Activated CD8-positive, alpha-beta memory T cell treated with anti-CD3 and anti-CD28 coated beads, Interleukin-2, amount 50 U/mL, for 24 hours (primary cell): ENCODE data around the gene RELN.

Experiments used
- DNase-seq: peaks from one replicate; pipeline ENCODE4 v3.0.0-alpha.2; 2020; ENCODE audit errors: extremely low read depth

Gene RELN

DNA sequence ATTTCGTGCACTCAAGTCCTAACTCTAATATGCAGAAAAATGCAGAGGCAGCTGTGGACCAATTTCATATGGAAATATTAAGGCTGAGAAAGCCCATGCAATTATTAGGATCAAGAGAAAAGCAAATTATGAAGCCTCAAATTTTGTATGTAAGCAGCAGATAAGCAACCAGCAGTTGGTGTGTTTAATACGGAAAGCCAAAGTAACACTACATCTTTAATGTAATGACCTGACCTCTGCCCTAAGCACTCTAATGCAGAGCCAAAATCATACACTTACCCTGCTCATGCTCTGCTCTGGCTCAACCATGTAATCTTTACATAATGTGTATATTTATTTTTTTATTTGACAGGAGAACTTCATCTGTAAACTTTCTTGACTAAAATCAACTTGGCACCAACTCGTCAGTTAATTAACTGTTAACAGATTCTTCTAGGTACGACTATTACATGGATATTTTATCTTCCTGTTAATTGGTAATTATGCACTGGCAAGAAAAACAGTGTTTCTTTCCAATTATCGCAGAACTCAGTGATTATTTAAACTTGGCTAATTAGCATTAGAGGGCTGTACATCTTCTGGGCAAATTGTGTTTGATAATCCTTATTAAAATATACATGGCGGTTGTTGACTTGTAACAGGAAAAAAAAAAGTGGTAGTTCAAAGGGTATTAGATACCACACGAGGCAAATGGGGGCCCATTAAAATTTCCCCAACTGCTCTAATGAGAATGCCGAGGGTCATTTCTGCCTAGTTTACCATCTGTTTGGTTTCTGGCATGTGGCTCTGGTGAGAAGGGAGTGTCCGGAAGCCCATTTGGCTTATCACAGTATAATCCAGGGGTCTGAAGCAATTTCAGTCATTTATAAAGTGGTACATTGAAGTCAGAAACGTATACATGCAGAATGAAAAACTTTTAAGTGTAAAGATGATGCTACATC is 94.5 kb downstream of the RELN start:
- no peak for DNase-seq

GRCh38 chr7:103893350-103893749 is 96.1 kb downstream of the RELN start:
- no peak for DNase-seq

DNA sequence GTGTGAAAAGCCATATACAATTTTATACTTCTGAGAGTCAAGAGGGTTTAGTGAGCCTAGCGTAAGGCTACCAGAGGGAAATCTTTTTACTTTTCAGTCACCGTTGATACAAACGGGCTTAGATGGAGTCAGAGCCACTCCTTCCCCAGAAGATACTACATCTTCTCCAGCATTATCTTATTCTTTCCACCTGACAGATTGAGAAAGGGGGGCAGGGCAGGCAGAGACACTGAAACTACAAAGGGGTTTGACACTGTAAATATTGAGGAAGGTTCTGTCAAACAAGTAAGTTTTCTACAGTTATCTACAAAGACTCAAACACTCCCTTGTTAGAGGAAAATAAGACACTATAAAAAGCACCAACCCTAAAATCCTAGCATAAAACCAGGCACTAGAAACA is 100.0 kb downstream of the RELN start:
- no peak for DNase-seq

GRCh38 chr7:103888603-103889153 is 100.8 kb downstream of the RELN start:
- no peak for DNase-seq

DNA sequence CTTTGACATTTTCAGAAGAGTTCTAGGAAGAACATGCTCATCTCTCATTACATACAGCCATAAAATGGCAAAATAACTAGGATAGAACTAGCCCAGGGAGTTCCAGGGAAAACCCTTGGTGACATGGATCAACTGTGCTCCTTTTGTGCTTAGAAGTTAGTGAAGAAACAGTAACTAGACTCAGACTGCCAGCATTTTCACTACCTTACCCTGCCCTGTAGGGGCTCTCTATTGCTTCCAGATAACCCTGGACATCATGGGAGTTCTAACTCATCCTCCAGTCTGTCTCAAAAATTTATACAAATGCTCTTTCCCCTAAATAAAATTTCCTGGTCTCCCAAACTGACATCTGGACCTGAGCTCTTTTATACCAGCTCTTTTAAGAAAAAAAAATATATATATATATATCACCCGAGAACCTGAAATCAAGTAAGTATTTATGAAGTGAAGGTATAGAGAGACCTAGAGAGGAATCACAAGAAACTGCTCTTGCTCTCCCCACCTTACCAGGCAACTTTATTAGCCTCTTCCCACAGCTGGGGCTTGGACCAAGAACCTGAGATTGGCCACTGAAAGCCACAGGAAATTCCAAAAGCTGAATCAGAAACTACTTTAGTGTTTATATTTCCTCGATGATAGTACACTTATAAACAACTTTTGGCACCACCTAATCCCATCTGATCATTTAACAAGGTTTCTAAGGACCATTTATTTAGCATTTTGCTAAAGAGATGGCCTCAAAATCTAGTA is 101.4 kb downstream of the RELN start:
- no peak for DNase-seq

DNA sequence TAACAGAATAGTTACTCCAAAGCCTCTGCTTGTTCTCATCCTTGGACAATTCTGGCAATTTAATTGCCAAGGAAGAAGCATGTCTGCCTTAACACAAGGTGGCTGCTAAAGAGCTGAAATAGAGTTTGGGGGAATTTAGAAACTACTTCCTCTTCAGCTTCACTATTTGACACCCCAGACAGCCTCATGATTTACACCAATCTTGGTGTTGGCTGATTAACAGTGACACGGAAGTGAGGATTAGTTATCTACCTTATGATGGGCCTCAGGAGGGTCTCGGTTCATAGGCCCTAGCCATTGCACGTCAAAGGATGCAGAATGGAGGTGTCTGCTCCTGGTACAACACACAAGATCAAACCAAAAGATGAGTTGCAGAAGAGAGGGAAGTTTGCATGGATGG is 102.4 kb downstream of the RELN start:
- no peak for DNase-seq

GRCh38 chr7:103879928-103880600 is 109.4 kb downstream of the RELN start:
- DNase-seq, result no peak

DNA sequence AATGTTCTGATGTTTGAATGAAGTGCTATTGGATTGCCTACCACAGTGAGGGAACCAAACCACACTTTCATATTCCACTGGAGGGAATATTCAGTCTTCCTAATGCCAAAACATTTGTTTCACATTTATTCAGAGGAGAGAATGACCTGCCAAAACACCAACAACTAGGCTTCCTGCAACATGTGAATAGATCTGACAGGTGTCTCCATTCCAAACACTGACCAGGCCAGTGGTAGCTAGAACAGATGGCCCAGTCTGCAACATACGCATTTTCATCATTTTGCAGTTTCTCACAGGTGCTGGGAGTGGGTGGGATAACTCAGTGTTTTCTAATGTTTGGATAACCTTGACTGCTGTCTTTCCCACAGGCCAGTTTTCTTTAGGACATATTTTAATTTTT is 110.0 kb downstream of the RELN start:
- DNase-seq, result no peak

DNA sequence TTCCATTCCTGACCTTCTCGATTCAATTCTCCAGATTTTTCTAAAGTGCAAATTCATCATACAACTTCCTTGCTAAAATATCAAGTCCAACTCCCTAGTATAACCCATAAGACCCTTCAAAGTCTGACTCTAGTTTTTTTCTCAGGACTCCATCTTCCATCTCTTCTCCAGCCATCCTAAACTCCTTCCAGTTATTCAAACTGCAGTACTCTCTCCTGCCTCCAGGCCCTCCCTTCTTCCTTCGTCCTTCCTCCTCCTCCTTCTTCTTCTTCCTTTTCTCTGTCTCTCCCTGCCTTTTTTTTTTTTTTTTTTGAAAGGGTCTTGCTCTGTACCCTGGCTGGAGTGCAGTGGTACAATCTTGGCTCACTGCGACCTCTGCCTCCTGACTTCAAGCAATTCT is 111.9 kb downstream of the RELN start:
- DNase-seq, result no peak

GRCh38 chr7:103875718-103876117 is 113.7 kb downstream of the RELN start:
- DNase-seq, result no peak

DNA sequence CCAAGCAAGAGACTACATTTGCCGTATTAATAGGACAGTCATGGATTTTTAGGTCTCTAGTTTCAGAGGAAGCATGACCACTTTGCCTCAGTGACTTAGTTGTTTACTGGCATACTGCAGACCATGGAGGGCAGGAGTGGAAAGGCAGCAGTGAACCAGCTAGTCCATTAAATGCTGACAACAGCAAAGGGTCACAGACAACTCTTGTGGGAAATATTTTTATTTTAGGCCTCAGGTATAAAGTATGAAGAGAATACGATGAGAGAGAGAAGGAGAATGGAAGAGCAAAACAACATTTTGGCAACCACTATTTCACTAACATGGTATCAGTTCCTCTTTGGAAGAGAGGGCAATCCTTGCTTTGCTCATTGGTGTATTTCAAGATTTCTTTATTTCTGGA is 118.0 kb downstream of the RELN start:
- no peak for DNase-seq

DNA sequence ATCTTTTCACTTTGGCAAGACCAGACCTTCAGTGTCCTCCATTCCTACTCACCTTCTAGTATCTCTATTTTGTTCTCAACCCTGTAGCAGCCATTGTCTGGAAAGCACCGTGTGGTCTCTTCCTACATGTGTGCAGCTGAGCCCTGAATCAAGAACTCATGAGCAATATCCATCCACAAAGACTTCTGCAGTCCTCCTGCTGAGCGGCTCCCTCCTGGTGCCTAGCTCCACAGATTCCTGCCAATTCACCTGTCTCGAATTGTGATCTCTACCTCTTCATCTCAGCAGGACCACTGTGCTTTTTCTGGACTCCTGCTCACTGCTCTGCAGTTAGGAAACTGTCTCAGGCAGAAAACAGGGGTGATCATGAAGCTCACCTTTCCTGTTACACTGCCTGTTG is 118.8 kb downstream of the RELN start:
- DNase-seq, result no peak

DNA sequence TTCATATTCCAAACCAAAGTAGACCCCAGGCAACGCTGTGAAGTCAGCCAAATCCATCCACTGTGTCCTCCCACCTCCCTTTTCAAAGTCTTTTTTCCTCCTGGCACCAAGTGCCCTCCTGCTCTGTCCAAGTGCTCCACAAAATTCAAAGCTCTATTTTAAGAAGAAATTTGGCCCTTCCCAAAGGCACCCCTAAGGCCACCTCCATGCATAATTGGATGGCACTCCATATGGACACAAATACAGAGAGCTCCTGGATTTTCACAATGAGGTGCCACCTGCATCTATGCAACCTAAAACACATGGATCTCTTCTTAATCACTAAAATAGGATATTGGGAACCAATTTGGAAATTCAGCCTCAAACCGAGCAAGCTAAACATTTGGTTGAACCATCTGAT is 121.6 kb downstream of the RELN start:
- no peak for DNase-seq

- no peak for DNase-seq
These were observed 122.5 kb downstream of the RELN start for GRCh38 chr7:103866919-103867318.

DNA sequence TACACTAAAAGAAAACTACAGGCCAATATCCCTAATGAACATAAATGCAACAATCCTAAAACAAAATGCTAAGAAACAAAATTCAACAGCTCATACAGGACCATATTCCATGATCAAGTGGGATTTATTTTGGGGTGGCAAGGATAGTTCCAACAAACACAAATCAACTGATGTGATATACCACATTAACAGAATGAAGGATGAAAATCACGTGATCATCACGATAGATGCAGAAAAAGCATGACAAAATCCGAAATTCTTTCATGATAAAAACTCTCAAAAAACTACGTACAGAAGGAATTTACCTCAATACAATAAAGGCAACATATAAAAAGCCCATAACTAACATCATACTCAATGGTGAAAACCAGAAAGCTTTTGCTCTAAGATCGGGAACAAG is 124.0 kb downstream of the RELN start:
- DNase-seq, result no peak

DNA sequence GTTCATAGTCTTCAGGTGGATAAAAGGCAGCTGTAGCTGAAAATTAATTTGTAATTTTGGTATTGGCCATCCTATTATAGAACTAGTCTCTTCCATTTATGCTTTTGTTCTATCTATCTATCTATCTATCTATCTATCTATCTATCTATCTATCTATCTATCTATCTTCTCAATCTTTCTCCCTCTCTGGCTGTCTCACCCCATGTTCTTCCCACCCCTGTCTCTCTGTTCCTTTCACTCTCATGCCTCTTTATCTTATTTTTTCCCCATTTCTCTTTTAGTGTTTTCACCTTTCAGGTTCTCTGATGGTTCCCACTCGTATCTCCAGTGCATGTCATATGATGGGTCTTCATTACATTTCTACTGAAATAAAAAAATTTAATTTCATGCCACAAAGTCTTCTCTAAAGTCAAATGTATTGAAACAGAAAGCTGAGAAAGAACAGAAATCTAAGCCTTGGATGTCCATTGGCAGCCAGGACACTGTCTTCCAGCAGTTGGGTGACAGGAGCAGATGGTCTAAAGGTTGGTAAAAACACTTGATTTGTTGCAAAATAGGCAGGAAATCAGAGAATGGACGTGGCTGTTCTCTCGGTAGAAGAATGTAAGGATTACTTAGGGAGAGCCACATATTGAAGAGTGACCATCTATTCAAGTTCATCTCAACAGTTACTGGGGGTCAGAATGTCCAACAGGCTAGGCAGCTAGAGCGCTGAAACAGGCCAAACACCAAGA is 127.0 kb downstream of the RELN start:
- no peak for DNase-seq

- DNase-seq, result no peak
These were observed 129.7 kb downstream of the RELN start for GRCh38 chr7:103859709-103860108.

- DNase-seq, result no peak
These were observed 132.0 kb downstream of the RELN start for GRCh38 chr7:103857435-103857834.

DNA sequence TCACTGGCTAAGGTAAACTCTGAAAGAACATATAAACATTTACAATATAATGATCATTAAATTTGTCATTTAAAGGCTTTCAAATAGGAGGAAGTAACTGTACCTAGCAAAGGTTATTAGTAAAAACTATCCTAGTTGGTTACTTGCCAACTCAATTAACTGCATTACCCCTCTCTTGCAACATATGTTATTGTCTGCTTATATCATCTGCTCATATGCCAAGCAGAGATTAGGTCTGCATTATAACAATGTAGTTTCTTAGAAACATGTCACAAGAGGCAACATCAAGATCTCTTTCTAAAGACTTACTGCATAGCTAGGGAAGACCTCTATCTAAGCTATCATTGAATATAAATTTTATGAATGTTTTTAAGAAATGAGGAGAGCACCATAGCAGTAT is 132.5 kb downstream of the RELN start:
- DNase-seq, result no peak

DNA sequence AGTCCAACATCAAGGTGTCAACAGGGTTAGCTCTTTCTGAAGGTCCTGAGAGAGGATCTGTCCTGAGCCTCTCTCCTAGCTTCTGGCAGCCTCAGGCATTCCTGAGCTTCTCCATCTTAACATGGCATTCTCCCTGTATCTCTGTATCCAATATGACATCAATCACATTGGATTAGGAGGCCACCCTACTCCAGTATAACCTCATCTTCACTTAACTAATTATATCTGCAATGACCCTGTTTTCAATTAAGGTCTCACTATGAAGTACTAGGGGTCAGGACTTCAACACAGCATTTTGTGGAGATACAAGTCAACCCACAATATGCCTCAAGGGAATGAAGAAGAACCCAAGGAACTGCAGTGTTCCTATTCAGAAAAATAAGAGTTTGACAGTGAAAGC is 133.8 kb downstream of the RELN start:
- no peak for DNase-seq

GRCh38 chr7:103854611-103855010 is 134.8 kb downstream of the RELN start:
- no peak for DNase-seq

GRCh38 chr7:103851357-103851756 is 138.1 kb downstream of the RELN start:
- DNase-seq, result no peak
